ENCODE data around the gene SLC35G6.
"Not testable (repeated sequence)": the region's sequence is repeated elsewhere in the genome, so short reads cannot be mapped to it uniquely, and the experiment has no call there.

Gene SLC35G6

DNA sequence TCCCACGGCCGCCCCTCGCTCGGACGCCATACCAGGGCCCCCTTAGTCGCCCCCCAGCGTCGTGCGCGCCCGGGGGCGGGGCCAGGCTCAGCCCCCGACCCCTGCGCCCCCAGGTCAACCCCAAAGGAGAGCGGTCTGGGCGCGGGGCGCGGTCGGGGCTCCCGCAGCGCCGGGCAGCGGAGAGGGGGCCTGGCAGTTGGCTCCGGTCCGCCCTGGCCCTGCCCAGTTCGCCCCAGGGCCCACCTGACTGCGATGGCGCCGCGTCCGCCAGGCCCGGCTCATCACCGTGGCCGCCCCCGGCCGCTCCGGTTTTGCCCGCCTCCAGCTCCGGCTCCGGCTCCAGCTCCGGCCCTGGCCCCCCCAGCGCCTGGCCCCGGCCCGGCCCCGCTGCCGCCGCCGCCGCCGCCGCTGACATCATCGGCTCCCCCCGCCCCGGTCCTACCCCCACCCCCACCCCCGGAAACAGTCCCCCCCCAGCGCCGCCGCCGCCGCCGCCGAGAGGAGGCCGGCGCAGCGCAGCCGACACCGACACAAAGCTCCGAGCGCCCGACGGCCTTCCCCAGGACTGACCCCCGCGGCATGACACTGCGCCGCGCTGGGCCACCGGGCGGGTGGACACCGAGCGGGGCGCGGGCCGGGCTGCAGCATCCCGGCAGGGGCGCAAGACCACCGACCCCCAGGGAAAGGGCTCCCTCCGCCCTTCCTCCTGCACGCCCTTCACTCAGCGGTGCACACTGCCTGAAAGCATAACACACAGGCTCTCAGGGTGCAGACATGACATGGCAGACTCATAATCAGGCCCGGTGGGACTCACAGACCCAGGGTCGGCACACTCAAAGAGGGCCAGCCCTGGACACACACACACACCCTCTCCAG, 1.8 kb upstream of the SLC35G6 start, which contains the start of gene ZBTB4:
TSS of gene ZBTB4 (minus strand) at position 419 of the 876 bp plus-strand sequence. CDS start 12,830 bp downstream, outside the sequence.
- peak; percentile 56 for DNase-seq

DNA sequence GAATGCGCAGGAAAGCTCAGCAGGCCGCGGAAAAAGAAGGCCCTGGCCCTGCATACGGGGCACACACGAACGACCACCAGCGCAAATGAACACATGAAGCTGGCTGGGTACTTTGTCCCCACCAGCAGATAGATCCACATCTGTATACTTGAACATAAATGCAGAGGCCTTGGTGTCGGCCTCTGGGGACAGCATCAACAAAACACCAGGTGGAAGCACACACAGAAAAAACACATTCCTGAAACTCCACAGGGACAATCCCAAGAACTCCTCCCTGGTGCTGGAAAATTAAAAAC, 1.2 kb upstream of the SLC35G6 start:
- no peak for DNase-seq

DNA sequence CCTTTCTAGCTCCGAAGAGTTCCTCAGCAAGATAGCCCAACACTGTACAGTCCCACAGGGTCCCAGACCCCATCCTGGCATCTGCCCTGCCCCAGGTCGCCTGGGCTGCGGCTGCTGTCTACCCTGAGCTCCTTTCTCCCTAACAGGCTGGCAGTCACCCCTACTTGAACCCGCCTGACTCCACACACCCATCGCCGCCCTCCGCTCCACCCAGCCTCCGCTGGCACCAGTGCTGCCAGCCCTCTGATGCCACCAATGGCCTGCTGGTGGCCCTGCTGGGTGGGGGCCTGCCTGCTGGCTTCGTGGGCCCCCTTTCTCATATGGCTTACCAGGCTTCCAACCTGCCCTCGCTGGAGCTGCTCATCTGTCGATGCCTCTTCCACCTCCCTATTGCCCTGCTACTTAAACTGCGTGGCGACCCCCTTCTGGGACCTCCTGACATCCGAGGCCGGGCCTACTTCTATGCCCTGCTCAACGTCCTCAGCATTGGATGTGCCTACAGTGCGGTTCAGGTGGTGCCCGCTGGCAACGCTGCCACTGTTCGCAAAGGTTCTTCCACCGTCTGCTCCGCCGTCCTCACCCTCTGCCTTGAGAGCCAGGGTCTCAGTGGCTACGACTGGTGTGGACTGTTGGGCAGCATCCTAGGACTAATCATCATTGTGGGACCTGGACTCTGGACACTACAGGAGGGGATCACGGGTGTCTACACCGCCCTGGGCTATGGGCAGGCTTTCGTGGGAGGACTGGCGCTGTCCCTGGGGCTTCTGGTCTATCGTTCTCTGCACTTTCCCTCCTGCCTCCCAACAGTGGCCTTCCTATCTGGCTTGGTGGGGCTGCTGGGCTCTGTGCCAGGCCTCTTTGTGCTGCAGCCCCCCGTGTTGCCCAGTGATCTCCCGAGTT, 846 bp downstream of the SLC35G6 start:
- not testable (repeated sequence) for DNase-seq

DNA sequence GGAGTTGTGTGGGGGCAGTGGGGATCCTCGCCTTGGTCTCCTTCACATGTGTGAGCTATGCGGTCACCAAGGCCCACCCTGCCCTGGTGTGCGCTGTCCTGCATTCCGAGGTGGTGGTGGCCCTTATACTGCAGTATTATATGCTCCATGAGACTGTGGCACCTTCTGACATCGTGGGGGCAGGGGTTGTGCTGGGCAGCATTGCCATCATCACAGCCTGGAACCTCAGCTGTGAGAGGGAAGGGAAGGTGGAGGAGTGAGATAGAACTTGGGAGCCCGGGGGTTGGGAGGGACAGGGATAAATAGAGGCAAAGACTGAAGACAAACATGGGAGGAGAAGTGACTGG, 1.5 kb downstream of the SLC35G6 start:
- not testable (repeated sequence) for DNase-seq

GRCh38 chr17:7483255-7484066, 2.2 kb downstream of the SLC35G6 start:
- peak; percentile 94 for DNase-seq

GRCh38 chr17:7484067-7484918, 3.0 kb downstream of the SLC35G6 start, which contains the start of gene POLR2A:
POLR2A (plus strand) TSS chr17:7484366.
- peak; percentile 98 for DNase-seq

- DNase-seq = no peak
Measured at GRCh38 chr17:7484919-7485377, 3.7 kb downstream of the SLC35G6 start.

DNA sequence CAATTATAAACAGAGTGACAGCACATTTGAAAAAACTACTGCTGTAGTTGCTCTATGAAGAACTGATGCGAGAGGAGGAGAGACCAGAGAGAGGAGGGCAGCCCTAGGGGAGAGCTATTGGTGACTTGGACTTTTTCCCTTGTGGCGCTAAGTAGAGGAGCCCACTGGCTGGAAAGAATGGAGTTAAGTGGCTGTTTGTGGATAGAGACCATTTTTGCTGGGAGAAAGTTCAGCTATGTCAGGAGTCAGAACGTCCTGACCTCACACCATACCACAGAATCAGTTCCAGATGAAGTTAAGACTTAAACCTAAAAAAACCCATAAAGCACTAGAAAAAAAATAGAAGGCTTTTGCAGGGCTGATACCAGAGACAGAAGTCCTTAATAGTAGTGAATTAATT, 4.9 kb downstream of the SLC35G6 start:
- DNase-seq = no peak

DNA sequence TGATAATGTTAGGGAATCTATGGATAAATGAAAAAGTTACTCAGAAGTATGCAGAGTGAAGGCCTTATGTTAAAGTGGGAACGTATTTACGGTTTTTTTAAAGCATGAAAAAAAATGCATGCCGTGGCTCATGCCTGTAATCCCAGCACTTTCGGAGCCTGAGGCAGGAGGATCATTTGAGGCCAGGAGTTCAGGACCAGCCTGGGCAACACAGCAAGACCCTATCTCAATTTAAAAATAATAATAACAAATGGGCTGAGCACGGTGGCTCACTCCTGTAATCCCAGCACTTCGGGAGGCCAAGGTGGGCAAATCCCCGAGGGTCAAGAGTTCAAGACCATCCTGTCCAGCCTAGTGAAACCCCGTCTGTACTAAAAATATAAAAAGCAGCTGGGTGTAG, 8.9 kb downstream of the SLC35G6 start:
- no peak for DNase-seq

DNA sequence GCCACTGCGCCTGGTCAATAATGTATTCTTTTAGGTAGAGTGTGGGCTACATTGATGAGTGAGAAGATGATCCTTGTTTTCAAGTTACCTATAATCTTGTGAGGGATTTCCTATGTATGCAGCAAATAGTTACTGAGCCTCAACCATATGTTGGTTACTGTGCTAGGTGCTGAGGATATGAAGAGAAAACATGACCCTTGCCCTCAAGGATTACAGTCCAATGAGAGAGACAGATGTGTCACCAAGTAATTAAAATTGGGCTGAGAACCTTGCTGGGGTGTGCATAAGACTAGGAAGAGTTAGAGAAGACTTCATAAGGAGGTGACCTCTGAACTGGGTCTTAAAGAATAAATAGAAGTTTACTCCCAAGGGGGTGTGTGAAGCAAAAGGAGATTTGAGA, 10.3 kb downstream of the SLC35G6 start:
- no peak for DNase-seq

DNA sequence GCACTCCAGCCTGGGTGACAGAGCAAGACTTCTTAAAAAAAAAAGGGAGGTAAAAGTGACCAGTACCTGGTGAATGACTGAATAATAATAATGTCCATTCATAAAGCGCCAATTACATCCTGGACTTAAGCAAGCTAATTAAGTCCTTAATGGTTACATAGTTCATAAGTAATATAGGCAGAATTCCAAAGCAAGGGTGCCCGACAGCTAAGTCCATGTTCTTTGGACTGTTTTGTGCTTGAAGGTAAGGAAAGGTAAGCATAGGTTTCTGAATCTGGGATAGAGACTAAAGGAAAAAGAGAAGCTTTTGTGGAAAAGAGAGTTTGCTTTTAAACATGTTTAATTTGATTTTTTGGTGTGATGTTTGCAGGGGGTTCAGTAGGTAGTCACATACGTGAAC, 12.7 kb downstream of the SLC35G6 start:
- no peak for DNase-seq

GRCh38 chr17:7495906-7496434, 14.7 kb downstream of the SLC35G6 start:
- no peak for DNase-seq

GRCh38 chr17:7496470-7497183, 15.4 kb downstream of the SLC35G6 start:
- no peak for DNase-seq

- DNase-seq = no peak
Measured at GRCh38 chr17:7497228-7497627, 16.0 kb downstream of the SLC35G6 start.

DNA sequence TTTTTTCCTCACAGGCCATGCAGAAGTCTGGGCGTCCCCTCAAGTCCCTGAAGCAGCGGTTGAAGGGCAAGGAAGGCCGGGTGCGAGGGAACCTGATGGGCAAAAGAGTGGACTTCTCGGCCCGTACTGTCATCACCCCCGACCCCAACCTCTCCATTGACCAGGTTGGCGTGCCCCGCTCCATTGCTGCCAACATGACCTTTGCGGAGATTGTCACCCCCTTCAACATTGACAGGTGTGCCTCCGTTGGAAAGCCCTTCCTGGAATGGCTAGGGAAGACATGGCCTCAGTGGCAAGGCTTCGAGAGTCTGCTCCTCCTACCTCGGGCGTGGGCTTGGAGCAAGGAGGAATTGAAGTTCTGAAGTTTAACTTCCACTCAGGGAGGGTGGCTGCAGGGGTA, 16.4 kb downstream of the SLC35G6 start:
- no peak for DNase-seq

- no peak for DNase-seq
Measured at GRCh38 chr17:7499161-7499560, 17.9 kb downstream of the SLC35G6 start.

DNA sequence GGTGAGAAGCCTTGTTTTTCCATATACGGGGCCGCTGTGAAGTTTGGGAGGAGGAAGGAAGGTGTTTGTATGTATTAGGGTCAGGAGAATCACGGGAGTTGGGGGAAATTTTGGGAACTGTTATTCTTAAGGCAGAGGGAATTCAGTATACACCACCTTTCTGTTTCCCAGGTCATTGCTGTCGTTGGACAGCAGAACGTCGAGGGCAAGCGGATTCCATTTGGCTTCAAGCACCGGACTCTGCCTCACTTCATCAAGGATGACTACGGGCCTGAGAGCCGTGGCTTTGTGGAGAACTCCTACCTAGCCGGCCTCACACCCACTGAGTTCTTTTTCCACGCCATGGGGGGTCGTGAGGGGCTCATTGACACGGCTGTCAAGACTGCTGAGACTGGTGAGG, 20.5 kb downstream of the SLC35G6 start:
- no peak for DNase-seq

- no peak for DNase-seq
Measured at GRCh38 chr17:7502171-7502847, 21.1 kb downstream of the SLC35G6 start.

DNA sequence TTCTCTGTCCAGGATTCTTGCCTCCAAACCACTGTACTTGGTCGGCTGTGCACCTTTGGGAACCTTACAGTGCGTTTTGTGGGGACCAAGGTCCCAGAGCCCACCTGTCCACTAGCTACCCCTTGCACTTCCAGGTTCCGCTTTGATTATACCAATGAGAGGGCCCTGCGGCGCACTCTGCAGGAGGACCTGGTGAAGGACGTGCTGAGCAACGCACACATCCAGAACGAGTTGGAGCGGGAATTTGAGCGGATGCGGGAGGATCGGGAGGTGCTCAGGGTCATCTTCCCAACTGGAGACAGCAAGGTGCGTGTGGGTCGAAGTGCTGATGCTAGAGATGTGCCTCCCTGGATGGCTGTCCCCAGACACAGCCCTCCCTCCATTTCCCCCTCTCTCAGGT, 21.7 kb downstream of the SLC35G6 start:
- DNase-seq = no peak

DNA sequence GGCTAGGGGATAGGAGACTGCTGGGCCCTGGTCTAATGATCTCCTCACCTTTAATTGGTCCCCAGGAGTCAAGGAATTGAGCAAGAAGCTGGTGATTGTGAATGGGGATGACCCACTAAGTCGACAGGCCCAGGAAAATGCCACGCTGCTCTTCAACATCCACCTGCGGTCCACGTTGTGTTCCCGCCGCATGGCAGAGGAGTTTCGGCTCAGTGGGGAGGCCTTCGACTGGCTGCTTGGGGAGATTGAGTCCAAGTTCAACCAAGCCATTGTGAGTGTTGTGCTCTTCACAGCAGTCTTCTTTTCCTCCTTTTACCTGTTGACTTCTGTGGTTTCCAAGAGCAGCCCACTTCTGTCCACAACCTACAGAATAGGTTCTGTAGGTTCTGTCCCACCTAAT, 22.3 kb downstream of the SLC35G6 start:
- no peak for DNase-seq
